Ishikawa (cell line): ENCODE data around the gene ADD1.

Experiments
- CEBPB ChIP-seq: IDR thresholded peaks from 2 replicates; pipeline ENCODE4 v1.6.1; 2012
- CREB1 ChIP-seq: IDR thresholded peaks from 2 replicates; pipeline ENCODE4 v1.6.1; 2012; ENCODE audit warnings: low read depth
- EP300 ChIP-seq: IDR thresholded peaks from 2 replicates; pipeline ENCODE4 v1.6.1; 2012; ENCODE audit warnings: borderline replicate concordance
- MAX ChIP-seq: IDR thresholded peaks from 2 replicates; pipeline ENCODE4 v1.6.1; 2012
- RAD21 ChIP-seq: IDR thresholded peaks from 2 replicates; pipeline ENCODE4 v1.6.1; 2012; ENCODE audit warnings: low read depth
- REST ChIP-seq: IDR thresholded peaks from 2 replicates; pipeline ENCODE4 v1.6.1; 2012; ENCODE audit warnings: low read depth, mild to moderate bottlenecking
- TCF12 ChIP-seq: IDR thresholded peaks from 2 replicates; pipeline ENCODE4 v1.6.1; 2012; ENCODE audit warnings: low read depth
- TEAD4 ChIP-seq: IDR thresholded peaks from 2 replicates; pipeline ENCODE4 v1.6.1; 2012
- USF1 ChIP-seq: IDR thresholded peaks from 2 replicates; pipeline ENCODE4 v1.6.1; 2012
- YY1 ChIP-seq: IDR thresholded peaks from 2 replicates; pipeline ENCODE4 v1.6.1; 2012; ENCODE audit warnings: low read depth

- TF ChIP-seq YY1, result no peak
- TF ChIP-seq REST, result no peak
- no peak for TF ChIP-seq TEAD4
- no peak for TF ChIP-seq TCF12
- no peak for TF ChIP-seq RAD21
- no peak for TF ChIP-seq EP300
- no peak for TF ChIP-seq USF1
- no peak for TF ChIP-seq MAX
- TF ChIP-seq CREB1, result no peak
- no peak for TF ChIP-seq CEBPB
These were observed 37.0 kb upstream of the ADD1 start for GRCh38 chr4:2806390-2807355.
